HG03432 (cell line): ENCODE measurements around the gene DCLK1.

Experiments
- ATAC-seq: cut with Tn5 transposase; IDR thresholded peaks from one replicate; pipeline ENCODE4 v1.9.1; 2021; ENCODE audit warnings: mild to moderate bottlenecking, moderate library complexity; ENCODE audit not compliant: unreplicated experiment

The DCLK1 gene

GRCh38 chr13:36054041-36054440, 77.1 kb downstream of the DCLK1 start:
- no peak for ATAC-seq

- no peak for ATAC-seq
These were observed 80.1 kb downstream of the DCLK1 start for GRCh38 chr13:36051082-36051481.

- peak; percentile 89 for ATAC-seq
These were observed 84.5 kb downstream of the DCLK1 start for GRCh38 chr13:36046672-36047071.

- no peak for ATAC-seq
These were observed 92.2 kb downstream of the DCLK1 start for GRCh38 chr13:36038785-36039555.

GRCh38 chr13:36033035-36033434, 98.1 kb downstream of the DCLK1 start:
- ATAC-seq, result no peak

- no peak for ATAC-seq
These were observed 99.7 kb downstream of the DCLK1 start for GRCh38 chr13:36031490-36031889.

- no peak for ATAC-seq
These were observed 100.4 kb downstream of the DCLK1 start for GRCh38 chr13:36030670-36031331.

GRCh38 chr13:36029166-36029565, 102.0 kb downstream of the DCLK1 start:
- ATAC-seq, result no peak

GRCh38 chr13:36028359-36029025, 102.7 kb downstream of the DCLK1 start:
- ATAC-seq, result no peak

- no peak for ATAC-seq
These were observed 104.7 kb downstream of the DCLK1 start for GRCh38 chr13:36026531-36026930.

- no peak for ATAC-seq
These were observed 116.4 kb downstream of the DCLK1 start for GRCh38 chr13:36014763-36015162.

- ATAC-seq, result no peak
These were observed 124.1 kb downstream of the DCLK1 start for GRCh38 chr13:36006894-36007675.

- no peak for ATAC-seq
These were observed 124.8 kb downstream of the DCLK1 start for GRCh38 chr13:36006347-36006746.

- no peak for ATAC-seq
These were observed 129.6 kb downstream of the DCLK1 start for GRCh38 chr13:36001561-36001960.

GRCh38 chr13:36000028-36000427, 131.2 kb downstream of the DCLK1 start:
- no peak for ATAC-seq

GRCh38 chr13:35996360-35996759, 134.8 kb downstream of the DCLK1 start:
- no peak for ATAC-seq

GRCh38 chr13:35995136-35995535, 136.0 kb downstream of the DCLK1 start:
- no peak for ATAC-seq

GRCh38 chr13:35994131-35994966, 136.8 kb downstream of the DCLK1 start:
- ATAC-seq, result no peak

GRCh38 chr13:35993686-35994085, 137.5 kb downstream of the DCLK1 start:
- no peak for ATAC-seq

GRCh38 chr13:35992964-35993363, 138.2 kb downstream of the DCLK1 start:
- ATAC-seq, result no peak
